ENCODE data around the gene PPM1L.
A peak's percentile ranks its signal among the peaks of the same experiment; 100 is the strongest.

DNA sequence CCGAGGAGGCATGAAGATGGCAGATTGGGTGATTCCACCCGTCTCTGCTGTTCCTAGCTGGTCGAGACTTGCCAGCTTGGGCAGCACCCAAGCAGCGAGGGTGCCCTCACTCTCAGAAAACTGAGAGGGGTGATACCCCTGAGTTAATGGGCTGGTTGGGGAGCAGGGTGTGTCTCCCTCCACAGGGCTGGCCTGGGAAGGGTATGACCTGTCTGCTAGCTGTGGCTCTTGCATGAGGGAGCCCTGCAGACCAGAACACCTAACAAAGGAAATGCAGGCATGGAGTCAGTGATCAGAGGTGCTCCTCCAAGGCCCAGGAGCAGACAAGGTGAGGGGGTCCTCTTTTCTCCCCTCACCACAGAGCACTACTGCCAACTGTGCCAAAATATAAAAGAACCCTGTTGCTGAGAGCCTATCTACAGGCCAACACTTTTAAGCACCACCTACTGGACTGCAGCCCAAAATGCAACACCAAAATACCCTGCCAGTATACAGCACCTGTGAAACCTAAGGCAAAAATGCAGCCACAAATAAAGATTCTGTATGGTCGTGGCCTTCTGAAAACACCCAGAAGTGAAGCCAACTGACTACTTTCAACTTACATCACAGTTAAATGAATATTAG is 35.8 kb upstream of the PPM1L start:
- TF ChIP-seq, protein P1, sequence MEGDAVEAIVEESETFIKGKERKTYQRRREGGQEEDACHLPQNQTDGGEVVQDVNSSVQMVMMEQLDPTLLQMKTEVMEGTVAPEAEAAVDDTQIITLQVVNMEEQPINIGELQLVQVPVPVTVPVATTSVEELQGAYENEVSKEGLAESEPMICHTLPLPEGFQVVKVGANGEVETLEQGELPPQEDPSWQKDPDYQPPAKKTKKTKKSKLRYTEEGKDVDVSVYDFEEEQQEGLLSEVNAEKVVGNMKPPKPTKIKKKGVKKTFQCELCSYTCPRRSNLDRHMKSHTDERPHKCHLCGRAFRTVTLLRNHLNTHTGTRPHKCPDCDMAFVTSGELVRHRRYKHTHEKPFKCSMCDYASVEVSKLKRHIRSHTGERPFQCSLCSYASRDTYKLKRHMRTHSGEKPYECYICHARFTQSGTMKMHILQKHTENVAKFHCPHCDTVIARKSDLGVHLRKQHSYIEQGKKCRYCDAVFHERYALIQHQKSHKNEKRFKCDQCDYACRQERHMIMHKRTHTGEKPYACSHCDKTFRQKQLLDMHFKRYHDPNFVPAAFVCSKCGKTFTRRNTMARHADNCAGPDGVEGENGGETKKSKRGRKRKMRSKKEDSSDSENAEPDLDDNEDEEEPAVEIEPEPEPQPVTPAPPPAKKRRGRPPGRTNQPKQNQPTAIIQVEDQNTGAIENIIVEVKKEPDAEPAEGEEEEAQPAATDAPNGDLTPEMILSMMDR (conservative IDR thresholded peaks at IDR 0.05; ENCODE audit: low read depth, low read length) = 0 out of 2 replicates have a peak, but pooled peaks have one; percentile 18
- no peak for TF ChIP-seq EZH2 (IDR thresholded peaks at IDR 0.05; ENCODE audit: borderline replicate concordance, low read depth, low read length, poor library complexity, severe bottlenecking)
